Erythroblast (primary cell): Measurements from ENCODE around the gene PEX1.

ENCODE experiments used
- GATA1 ChIP-seq: IDR thresholded peaks from 2 replicates; pipeline ENCODE4 v1.6.1; 2011; ENCODE audit warnings: low read depth, mild to moderate bottlenecking, control low read depth, low read length, moderate library complexity
- POLR2A ChIP-seq: IDR thresholded peaks from 2 replicates; pipeline ENCODE4 v1.6.1; 2011; ENCODE audit warnings: mild to moderate bottlenecking, low read length

DNA sequence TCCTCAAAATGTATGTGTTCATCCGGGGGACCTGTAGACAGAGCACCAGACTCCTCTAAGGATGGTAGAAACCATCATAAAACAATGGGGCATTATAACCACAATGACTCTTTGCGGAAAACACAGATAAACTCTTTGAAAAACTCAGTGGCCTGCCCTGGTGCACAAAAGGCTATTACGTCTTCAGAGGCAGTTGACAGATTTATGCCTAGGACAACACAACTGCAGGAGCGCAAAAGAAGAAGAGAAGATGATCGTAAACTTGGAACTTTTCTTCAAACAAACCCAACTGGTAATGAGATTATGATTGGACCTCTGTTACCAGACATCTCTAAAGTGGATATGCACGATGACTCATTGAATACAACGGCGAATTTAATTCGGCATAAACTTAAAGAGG lies 6.3 kb upstream of the PEX1 start:
- TF ChIP-seq POLR2A, result no peak
- TF ChIP-seq GATA1, result no peak
